HG02763 (cell line): Measurements from ENCODE around the gene IFIT1B.
"Not testable (repeated sequence)": the region's sequence is repeated elsewhere in the genome, so short reads cannot be mapped to it uniquely, and the experiment has no call there.

ENCODE experiments used
- ATAC-seq: cut with Tn5 transposase; IDR thresholded peaks from one replicate; pipeline ENCODE4 v1.9.1; 2021; ENCODE audit warnings: mild to moderate bottlenecking, moderate library complexity; ENCODE audit not compliant: unreplicated experiment

The IFIT1B gene, protein sequence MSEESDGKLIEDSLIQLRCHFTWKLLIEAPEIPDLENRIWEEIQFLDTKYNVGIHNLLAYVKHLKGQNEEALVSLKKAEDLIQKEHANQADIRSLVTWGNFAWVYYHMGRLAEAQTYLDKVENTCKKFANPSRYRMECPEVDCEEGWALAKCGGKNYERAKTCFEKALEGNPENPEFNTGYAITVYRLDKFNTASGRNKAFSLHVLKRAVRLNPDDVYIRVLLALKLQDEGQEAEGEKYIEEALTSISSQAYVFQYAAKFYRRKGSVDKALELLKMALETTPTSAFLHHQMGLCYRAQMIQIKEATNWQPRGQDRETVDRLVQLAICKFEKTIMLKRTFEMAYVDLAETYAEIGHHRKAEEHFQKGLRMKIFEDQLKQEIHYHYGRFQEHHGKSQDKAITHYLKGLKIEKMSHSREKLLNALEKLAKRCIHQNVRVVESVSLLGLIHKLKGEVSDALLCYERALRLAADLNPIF

DNA sequence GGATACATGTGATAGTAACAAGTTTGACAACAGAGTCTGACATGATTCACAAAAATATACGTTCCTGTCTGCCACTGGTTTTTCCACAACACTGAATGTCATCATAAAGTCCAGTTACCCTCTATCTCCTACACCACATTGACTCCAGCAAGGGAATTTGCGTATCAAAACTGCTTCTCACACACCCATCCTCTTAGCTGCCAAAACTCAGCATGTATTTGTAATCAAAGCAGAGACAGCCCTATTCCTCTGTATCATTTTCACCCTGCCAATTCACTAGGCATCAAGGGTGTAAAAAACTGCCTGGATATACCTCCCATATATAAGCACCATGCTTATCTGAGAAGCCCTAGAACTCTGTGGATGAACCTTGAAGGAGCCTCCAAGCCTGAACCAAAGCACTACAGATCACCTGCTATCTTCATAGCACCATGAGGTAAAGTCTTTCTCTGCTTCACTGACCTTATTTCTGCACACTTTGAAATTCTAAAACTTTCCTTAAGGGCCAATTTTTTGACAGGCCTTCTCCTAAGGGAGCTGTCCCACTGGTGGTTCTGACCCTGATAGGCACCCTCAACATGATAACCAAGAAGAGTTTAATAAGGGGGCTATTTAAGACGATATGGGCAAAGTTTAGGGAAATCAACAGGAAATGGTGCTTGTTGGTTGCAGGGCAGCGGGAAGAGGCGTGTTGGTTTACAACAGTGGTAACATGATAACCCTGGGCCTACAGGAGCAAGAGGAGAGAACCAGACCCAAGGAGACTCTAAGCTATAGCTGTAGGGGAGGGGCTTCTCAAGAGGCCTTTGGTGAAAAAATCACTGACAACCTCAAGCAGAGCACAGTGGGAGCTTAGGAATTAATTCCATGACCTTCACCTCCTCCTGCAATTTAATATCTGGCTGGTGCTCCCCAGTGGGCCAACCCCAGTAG, at the start of gene IFIT1B:
TSS of gene IFIT1B (plus strand) at position 352 of the 933 bp plus-strand sequence. CDS start at position 432, 80 bp downstream.
- ATAC-seq: no peak

- no peak for ATAC-seq
These were observed 48.7 kb upstream of the IFIT1B start for GRCh38 chr10:89329151-89329550.

GRCh38 chr10:89330014-89330413, 47.8 kb upstream of the IFIT1B start:
- ATAC-seq: not testable (repeated sequence)

GRCh38 chr10:89330537-89331212, 47.2 kb upstream of the IFIT1B start:
- no peak for ATAC-seq

GRCh38 chr10:89331487-89332122, 46.3 kb upstream of the IFIT1B start:
- ATAC-seq: not testable (repeated sequence)

GRCh38 chr10:89332123-89332633, 45.7 kb upstream of the IFIT1B start:
- peak; percentile 43 for ATAC-seq

GRCh38 chr10:89335226-89335625, 42.6 kb upstream of the IFIT1B start:
- ATAC-seq: no peak

DNA sequence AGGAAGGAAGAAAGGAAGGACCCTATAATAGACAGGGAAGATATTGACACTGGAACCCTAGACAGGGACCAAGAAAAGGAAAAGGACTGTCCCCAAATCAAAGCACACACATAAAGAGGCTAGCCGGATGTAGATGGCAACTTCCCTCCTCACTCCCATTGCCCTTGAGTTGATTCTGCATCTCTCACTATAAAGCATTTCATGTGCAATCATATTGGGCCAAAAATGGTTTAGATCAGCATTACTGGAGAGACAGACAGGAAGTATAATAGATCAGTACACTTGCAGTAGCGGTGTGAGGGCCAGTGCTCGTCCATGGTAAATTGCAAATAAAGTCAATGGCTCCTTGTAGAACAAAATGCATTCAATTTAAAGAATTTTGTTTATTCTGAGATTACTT, 41.6 kb upstream of the IFIT1B start:
- no peak for ATAC-seq

GRCh38 chr10:89337484-89337883, 40.4 kb upstream of the IFIT1B start:
- no peak for ATAC-seq

DNA sequence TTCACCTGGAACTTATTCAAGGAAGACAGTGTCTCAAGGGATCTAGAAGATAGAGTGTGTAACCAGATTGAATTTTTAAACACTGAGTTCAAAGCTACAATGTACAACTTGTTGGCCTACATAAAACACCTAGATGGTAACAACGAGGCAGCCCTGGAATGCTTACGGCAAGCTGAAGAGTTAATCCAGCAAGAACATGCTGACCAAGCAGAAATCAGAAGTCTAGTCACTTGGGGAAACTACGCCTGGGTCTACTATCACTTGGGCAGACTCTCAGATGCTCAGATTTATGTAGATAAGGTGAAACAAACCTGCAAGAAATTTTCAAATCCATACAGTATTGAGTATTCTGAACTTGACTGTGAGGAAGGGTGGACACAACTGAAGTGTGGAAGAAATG, 39.1 kb upstream of the IFIT1B start:
- no peak for ATAC-seq

- ATAC-seq: no peak
These were observed 38.0 kb upstream of the IFIT1B start for GRCh38 chr10:89339875-89340274.

DNA sequence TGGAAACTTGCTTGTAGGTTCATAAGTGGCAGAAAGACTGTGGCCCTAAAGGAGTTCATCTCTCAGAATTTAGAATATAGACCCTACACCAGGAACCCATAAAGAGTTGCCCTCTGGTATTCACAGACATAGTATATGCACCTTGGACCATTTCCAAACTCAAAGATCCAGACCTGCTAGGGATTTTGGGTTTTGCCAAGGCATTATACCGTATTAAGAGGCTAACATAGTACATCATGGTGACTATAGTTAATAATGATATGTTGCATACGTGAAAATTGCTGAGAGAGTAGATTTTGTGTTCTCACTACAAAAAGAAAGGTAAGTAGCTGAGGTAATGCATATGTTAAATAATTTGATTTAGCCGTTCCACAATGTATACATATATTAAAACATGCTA, 36.2 kb upstream of the IFIT1B start:
- no peak for ATAC-seq

DNA sequence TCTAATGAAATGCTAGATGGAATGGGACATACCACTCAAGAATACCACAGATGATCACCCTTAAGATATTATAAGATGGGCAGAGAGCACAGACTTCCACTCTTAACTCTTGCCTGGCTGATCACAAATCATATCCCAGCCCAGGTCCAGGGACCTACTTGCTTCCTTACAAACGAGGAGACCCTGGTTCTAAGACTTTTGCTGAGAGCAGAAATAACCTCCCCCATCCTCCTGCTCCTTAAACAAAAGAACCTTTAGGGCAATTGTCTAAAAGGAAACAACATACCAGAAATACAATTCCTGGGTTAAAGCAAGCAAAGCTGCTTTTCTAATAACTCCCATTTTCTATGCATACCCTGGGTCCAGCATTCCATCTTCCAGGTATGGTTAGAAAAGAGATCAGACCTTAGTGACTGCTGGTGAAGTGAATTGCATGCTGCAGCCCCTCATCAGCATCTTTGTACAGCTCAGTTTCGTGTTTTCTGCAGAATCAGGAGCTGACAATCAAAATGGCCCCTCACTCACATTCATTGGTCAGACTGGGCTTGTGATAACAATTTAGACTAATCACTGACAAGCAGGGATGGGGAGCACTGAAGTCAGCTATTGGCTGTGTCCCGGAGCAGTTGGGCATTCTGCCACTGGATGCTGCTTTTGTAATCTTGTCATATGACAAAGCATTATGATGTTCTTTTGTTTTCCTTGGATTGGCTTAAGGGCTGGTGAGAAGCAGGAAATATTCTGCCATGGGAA, 35.5 kb upstream of the IFIT1B start:
- no peak for ATAC-seq

GRCh38 chr10:89343089-89343767, 34.6 kb upstream of the IFIT1B start:
- no peak for ATAC-seq

GRCh38 chr10:89344156-89344555, 33.7 kb upstream of the IFIT1B start:
- ATAC-seq: no peak

- no peak for ATAC-seq
These were observed 32.4 kb upstream of the IFIT1B start for GRCh38 chr10:89345367-89346000.

DNA sequence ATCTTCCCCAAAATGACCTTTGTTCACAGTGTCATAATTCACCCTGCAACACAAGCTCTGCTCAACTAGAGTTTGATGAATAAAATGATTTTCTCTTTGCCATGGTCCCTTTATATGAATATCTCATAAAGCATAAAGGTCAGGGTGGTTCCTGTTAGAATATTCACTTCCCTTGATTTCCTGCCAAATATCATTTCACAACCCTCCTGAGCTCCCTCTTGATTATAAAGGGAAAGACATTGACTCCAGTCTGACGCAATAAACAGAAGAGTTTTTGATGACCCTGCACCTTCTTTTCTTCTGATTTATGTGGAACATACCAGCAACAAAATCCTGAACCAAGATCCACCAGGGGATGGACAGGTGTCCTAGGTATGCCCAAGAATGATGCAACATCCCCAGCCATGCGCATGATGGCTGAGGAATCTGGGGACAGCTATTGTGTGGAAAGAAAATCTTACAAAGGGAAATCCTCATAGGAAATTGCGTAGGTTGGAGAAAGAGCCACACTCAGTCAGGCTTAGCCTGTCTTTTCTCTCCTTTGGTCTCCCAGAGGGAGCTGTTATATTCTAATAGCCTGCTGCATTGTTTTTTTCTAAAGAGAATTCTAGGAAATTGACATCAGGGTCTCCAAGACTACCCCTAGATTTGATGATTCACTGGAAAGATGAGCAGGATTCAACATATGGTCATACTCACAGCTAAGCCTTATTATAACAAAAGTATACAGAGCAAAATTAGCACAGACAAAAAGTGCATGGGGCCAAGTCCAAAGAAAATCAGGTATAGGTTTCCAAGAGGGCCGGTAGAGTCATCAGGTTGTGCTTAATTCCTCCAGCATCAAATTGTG, 31.2 kb upstream of the IFIT1B start:
- ATAC-seq: no peak
